HepG2 (cell line): ENCODE data around the gene CLIP2. TPM values are rescaled to one million over a fixed set of nuclear protein-coding genes. Genes with fewer than 3 reads are reported as not detected.

ENCODE experiments used
- ARNT ChIP-seq: fragments of 450-650 bp; IDR thresholded peaks from 2 replicates; pipeline ENCODE4 v1.6.1; 2017
- ASH2L ChIP-seq: fragments of 300-600, 200-600 bp; sonication (generic); IDR thresholded peaks from 2 replicates; pipeline ENCODE4 v1.7.0; 2017; ENCODE audit warnings: low read depth, mild to moderate bottlenecking, moderate library complexity, mixed read lengths, low read length; ENCODE audit not compliant: insufficient read length
- ATF3 ChIP-seq: sonication (generic); formaldehyde crosslinking; IDR thresholded peaks from 2 replicates; pipeline ENCODE4 v1.4.0; 2020; ENCODE audit warnings: missing genetic modification reagents
- DR1 ChIP-seq: sonication (generic); formaldehyde crosslinking; IDR thresholded peaks from 2 replicates; pipeline ENCODE4 v1.8.0; 2021; ENCODE audit warnings: mild to moderate bottlenecking, missing genetic modification reagents, inconsistent platforms
- FOXK1 ChIP-seq: sonication (generic); formaldehyde crosslinking; IDR thresholded peaks from 2 replicates; pipeline ENCODE4 v1.4.0; 2020; ENCODE audit warnings: low read depth, missing genetic modification reagents, borderline replicate concordance
- HIVEP1 ChIP-seq: sonication (generic); formaldehyde crosslinking; IDR thresholded peaks from 2 replicates; pipeline ENCODE4 v1.4.0; 2020; ENCODE audit warnings: mild to moderate bottlenecking, missing genetic modification reagents
- KIAA2018 ChIP-seq: sonication (generic); formaldehyde crosslinking; IDR thresholded peaks from 2 replicates; pipeline ENCODE4 v1.5.0; 2020; ENCODE audit warnings: mild to moderate bottlenecking, missing genetic modification reagents, borderline replicate concordance
- KLF15 ChIP-seq: sonication (generic); formaldehyde crosslinking; IDR thresholded peaks from 2 replicates; pipeline ENCODE4 v1.8.1; 2023; ENCODE audit warnings: borderline replicate concordance, mild to moderate bottlenecking, inconsistent platforms, missing genetic modification reagents, mixed read lengths
- MZF1 ChIP-seq: sonication (generic); formaldehyde crosslinking; IDR thresholded peaks from 2 replicates; pipeline ENCODE4 v1.8.1; 2023; ENCODE audit warnings: mild to moderate bottlenecking, missing genetic modification reagents, borderline replicate concordance
- POGK ChIP-seq: sonication (generic); formaldehyde crosslinking; conservative IDR thresholded peaks from 2 replicates; pipeline ENCODE4 v1.8.0; 2022; ENCODE audit warnings: mild to moderate bottlenecking, moderate library complexity, missing genetic modification reagents
- SOX6 ChIP-seq, 2 experiments: fragments of 450-650 bp in 1 of 2; sonication (generic) in 1 of 2; formaldehyde crosslinking in 1 of 2; IDR thresholded peaks; 2 replicates each; pipeline versions ENCODE4 v1.4.0 to v1.6.1; 2017 to 2020; ENCODE audit warnings: antibody characterized with exemption in 1 of 2, mild to moderate bottlenecking in 1 of 2, missing genetic modification reagents in 1 of 2
- TAF1 ChIP-seq: sonication (generic); formaldehyde crosslinking; IDR thresholded peaks from 2 replicates; pipeline ENCODE4 v1.4.0; 2020; ENCODE audit warnings: missing genetic modification reagents
- TCF7L2 ChIP-seq: IDR thresholded peaks from 2 replicates; pipeline ENCODE4 v1.6.1; 2011; ENCODE audit warnings: mild to moderate bottlenecking, low read depth, low read length, moderate library complexity
- TSC22D2 ChIP-seq: sonication (generic); formaldehyde crosslinking; IDR thresholded peaks from 2 replicates; pipeline ENCODE4 v1.5.1; 2020; ENCODE audit warnings: missing genetic modification reagents, mild to moderate bottlenecking, borderline replicate concordance
- ZFP36 ChIP-seq: fragments of 150-350 bp; IDR thresholded peaks from 2 replicates; pipeline ENCODE4 v1.6.1; 2018; ENCODE audit warnings: borderline replicate concordance, low read length, low read depth; ENCODE audit not compliant: partially characterized antibody
- ZNF275 ChIP-seq: sonication (generic); formaldehyde crosslinking; IDR thresholded peaks from 2 replicates; pipeline ENCODE4 v1.8.0; 2022; ENCODE audit warnings: missing genetic modification reagents, mild to moderate bottlenecking, inconsistent platforms, borderline replicate concordance
- ZNF460 ChIP-seq: sonication (generic); formaldehyde crosslinking; IDR thresholded peaks from 2 replicates; pipeline ENCODE4 v1.5.1; 2020; ENCODE audit warnings: missing genetic modification reagents, mild to moderate bottlenecking, borderline replicate concordance
- polyA plus RNA-seq, 8 experiments: library from polyadenylated mRNA; depleted of rRNA in 3 of 8; stranded (reverse) in 7 of 8; unstranded in 1 of 8; fragments of >200 nt; fragmentation: Illumina TruSeq in 4 of 8; extraction: Trizol in 4 of 8; gene quantifications; 2 replicates each; pipeline versions ENCODE4 v1.2.1 to v1.2.3, GENCODE V29; 2011 to 2016; ENCODE audit warnings: low read depth in 4 of 8, missing spikeins in 1 of 8, mixed read lengths in 1 of 8; ENCODE audit not compliant: insufficient read depth in 1 of 8
- total RNA-seq, 5 experiments: library from RNA; depleted of rRNA; stranded (reverse); fragments of >200 nt; fragmentation: Illumina TruSeq; extraction: Trizol; gene quantifications; 2 replicates each; pipeline ENCODE4 v1.2.3, GENCODE V29; 2016; ENCODE audit warnings: low read depth in 1 of 5

The CLIP2 gene
- total and polyA plus RNA-seq, 2 of the 13 experiments (the other 11 are each of a cell fraction or from before 2014, with no cell fraction given) = 6.5 to 17.4 TPM

GRCh38 chr7:74453322-74454011 is 164.3 kb downstream of the CLIP2 start, which contains the start of gene GTF2IRD1 (continued):
- TF ChIP-seq ZFP36 (no peak), ASH2L (no peak), DR1 (CRISPR knock-in tag) (no peak), TCF7L2 (no peak), ZNF275 (CRISPR knock-in tag) (no peak), HIVEP1 (CRISPR knock-in tag) (no peak), MZF1 (CRISPR knock-in tag) (no peak), POGK (CRISPR knock-in tag) (no peak), ATF3 (CRISPR knock-in tag) (0 out of 2 replicates have a peak, but pooled peaks have one; percentile 18), KIAA2018 (CRISPR knock-in tag) (no peak), TAF1 (CRISPR knock-in tag) (peak; percentile 39; the same call in 1 of the 2 replicates), KLF15 (CRISPR knock-in tag) (no peak), ARNT (no peak), TSC22D2 (CRISPR knock-in tag) (no peak), SOX6 (IDR thresholded peaks at IDR 0.05) (no peak), SOX6 (CRISPR knock-in tag; IDR thresholded peaks at IDR 0.05) (no peak; the same call in 1 of the 2 replicates), ZNF460 (CRISPR knock-in tag) (no peak), FOXK1 (0 out of 2 replicates have a peak, but pooled peaks have one; percentile 11)
